Stromal cell of bone marrow (primary cell): ENCODE results near the gene KCNIP4.

Experiments used
- DNase-seq: peaks from one replicate; pipeline ENCODE4 v3.0.0-alpha.2; 2012; ENCODE audit warnings: low read depth

The KCNIP4 gene

GRCh38 chr4:21688596-21689265, 259.8 kb downstream of the KCNIP4 start:
- no peak for DNase-seq

GRCh38 chr4:21685911-21686310, 262.7 kb downstream of the KCNIP4 start:
- DNase-seq, result no peak

GRCh38 chr4:21680326-21680898, 268.2 kb downstream of the KCNIP4 start:
- no peak for DNase-seq

GRCh38 chr4:21678711-21679110, 269.9 kb downstream of the KCNIP4 start:
- DNase-seq, result no peak

GRCh38 chr4:21677173-21677572, 271.4 kb downstream of the KCNIP4 start:
- no peak for DNase-seq

GRCh38 chr4:21664355-21664754, 284.2 kb downstream of the KCNIP4 start:
- DNase-seq, result no peak

- no peak for DNase-seq
These were observed 291.7 kb downstream of the KCNIP4 start for GRCh38 chr4:21656832-21657231.

- DNase-seq, result no peak
These were observed 293.5 kb downstream of the KCNIP4 start for GRCh38 chr4:21655031-21655430.

GRCh38 chr4:21652508-21653231, 295.9 kb downstream of the KCNIP4 start:
- no peak for DNase-seq

GRCh38 chr4:21649391-21650090, 299.0 kb downstream of the KCNIP4 start:
- no peak for DNase-seq

- DNase-seq, result no peak
These were observed 302.8 kb downstream of the KCNIP4 start for GRCh38 chr4:21645776-21646175.

- DNase-seq, result no peak
These were observed 306.9 kb downstream of the KCNIP4 start for GRCh38 chr4:21641696-21642095.

- no peak for DNase-seq
These were observed 310.3 kb downstream of the KCNIP4 start for GRCh38 chr4:21638171-21638725.

GRCh38 chr4:21628916-21629610, 319.5 kb downstream of the KCNIP4 start:
- DNase-seq, result no peak

GRCh38 chr4:21628116-21628670, 320.4 kb downstream of the KCNIP4 start:
- no peak for DNase-seq

- DNase-seq, result no peak
These were observed 323.1 kb downstream of the KCNIP4 start for GRCh38 chr4:21625447-21625846.

- DNase-seq, result no peak
These were observed 343.6 kb downstream of the KCNIP4 start for GRCh38 chr4:21605006-21605405.

- no peak for DNase-seq
These were observed 352.1 kb downstream of the KCNIP4 start for GRCh38 chr4:21596521-21596920.

- no peak for DNase-seq
These were observed 354.9 kb downstream of the KCNIP4 start for GRCh38 chr4:21593671-21594001.

- no peak for DNase-seq
These were observed 355.5 kb downstream of the KCNIP4 start for GRCh38 chr4:21592970-21593670.

- DNase-seq, result no peak
These were observed 371.5 kb downstream of the KCNIP4 start for GRCh38 chr4:21577056-21577455.
